Endothelial cell of umbilical vein (primary cell): ENCODE results near the gene GNE. TPM values are rescaled to one million over a fixed set of nuclear protein-coding genes. Genes with fewer than 3 reads are reported as not detected.

Source experiments
- BruUV-seq: library from RNA; stranded (reverse); fragments of 400-500 nt; replicated peaks from 2 replicates; lab custom pipeline; 2021; lab: Mats Ljungman, UMichigan
- CTCF ChIA-PET: fragments of 300-600, 350-600 bp; sonication (Branson Sonifier 250); formaldehyde crosslinking; loops from one replicate; lab custom pipeline; 2021; ENCODE audit warnings: antibody characterized with exemption, inconsistent platforms; lab: Charles Lee
- POLR2A ChIA-PET: fragments of 300-600, 350-600 bp; sonication (Branson Sonifier 250); formaldehyde crosslinking; loops from one replicate; lab custom pipeline; 2021; ENCODE audit warnings: antibody characterized with exemption, inconsistent platforms; lab: Charles Lee
- DNase-seq: peaks from one replicate; pipeline ENCODE4 v3.0.0-alpha.2; 2011; ENCODE audit warnings: low read depth, low spot score
- FAIRE-seq: peaks from 2 replicates; lab custom pipeline; 2011; peaks lifted over from hg19 to GRCh38; lab: Jason Lieb, UNC
- H2AFZ ChIP-seq: 2 replicates; pipeline ENCODE4 v1.6.0; 2012; ENCODE audit warnings: low read depth, low read length, control low read depth, inconsistent platforms
- H3K27ac ChIP-seq: 2 replicates; pipeline ENCODE4 v1.5.1; 2011; ENCODE audit warnings: low read depth, mild to moderate bottlenecking, control low read depth, low read length, moderate library complexity; ENCODE audit not compliant: insufficient read depth
- H3K27me3 ChIP-seq, 2 experiments: 2 replicates each; pipeline versions ENCODE4 v1.6.0 to v1.6.1; 2011; ENCODE audit warnings: low read length in 2 of 2, mixed read lengths in 1 of 2; ENCODE audit not compliant: control insufficient read depth in 2 of 2, insufficient read depth in 2 of 2
- H3K36me3 ChIP-seq, 2 experiments: 2 replicates in 1 of 2; 3 replicates in 1 of 2; pipeline ENCODE4 v1.5.1; 2011; ENCODE audit warnings: low read length in 2 of 2, mild to moderate bottlenecking in 1 of 2, moderate library complexity in 1 of 2; ENCODE audit not compliant: control insufficient read depth in 2 of 2, insufficient read depth in 2 of 2; ENCODE audit errors: extremely low read depth in 1 of 2
- H3K4me1 ChIP-seq: 3 replicates; pipeline ENCODE4 v1.5.1; 2011; ENCODE audit warnings: mild to moderate bottlenecking, low read length; ENCODE audit not compliant: control insufficient read depth, insufficient read depth; ENCODE audit errors: extremely low read depth
- H3K4me2 ChIP-seq: 2 replicates; pipeline ENCODE4 v1.6.1; 2011; ENCODE audit warnings: low read length, control low read depth, mixed read lengths; ENCODE audit not compliant: insufficient read depth
- H3K4me3 ChIP-seq, 3 experiments: fragments of 200-600 bp in 1 of 3; sonication (generic), shearing (Covaris generic) in 1 of 3; replicated peaks in 1 of 3; 2 replicates each; pipeline ENCODE4 v1.5.1; 2011 to 2016; ENCODE audit warnings: control low read depth in 3 of 3, low read length in 3 of 3, mild to moderate bottlenecking in 2 of 3, inconsistent platforms in 1 of 3, low read depth in 1 of 3, moderate library complexity in 1 of 3; ENCODE audit not compliant: insufficient read depth in 1 of 3
- H3K79me2 ChIP-seq: 2 replicates; pipeline ENCODE4 v1.6.0; 2012; ENCODE audit warnings: low read length, inconsistent platforms; ENCODE audit not compliant: control insufficient read depth, insufficient read depth
- H3K9ac ChIP-seq: replicated peaks from 2 replicates; pipeline ENCODE3; 2011; ENCODE audit warnings: low read length, control low read depth; ENCODE audit not compliant: insufficient read depth; ENCODE audit errors: extremely low read depth
- H3K9me1 ChIP-seq: replicated peaks from 3 replicates; pipeline ENCODE4 v1.6.0; 2011; ENCODE audit warnings: mild to moderate bottlenecking, low read length; ENCODE audit not compliant: control insufficient read depth, insufficient read depth; ENCODE audit errors: extremely low read depth
- H3K9me3 ChIP-seq: replicated peaks from 2 replicates; pipeline ENCODE4 v1.5.1; 2012; ENCODE audit warnings: low read length, inconsistent platforms; ENCODE audit not compliant: control insufficient read depth, insufficient read depth
- H4K20me1 ChIP-seq: replicated peaks from 2 replicates; pipeline ENCODE3; 2011; ENCODE audit warnings: mild to moderate bottlenecking, low read length; ENCODE audit not compliant: control insufficient read depth, insufficient read depth; ENCODE audit errors: extremely low read depth
- EZH2 ChIP-seq: IDR thresholded peaks from 2 replicates; pipeline ENCODE4 v1.6.1; 2012; ENCODE audit warnings: borderline replicate concordance, low read depth, mild to moderate bottlenecking, moderate library complexity, low read length, inconsistent platforms; ENCODE audit not compliant: severe bottlenecking
- GATA2 ChIP-seq: IDR thresholded peaks from 2 replicates; pipeline ENCODE4 v1.7.0; 2011; ENCODE audit warnings: low read depth, mild to moderate bottlenecking, moderate library complexity, mixed read lengths, low read length; ENCODE audit not compliant: insufficient read length, insufficient read depth
- JUN ChIP-seq: IDR thresholded peaks from 2 replicates; pipeline ENCODE4 v1.6.1; 2011; ENCODE audit warnings: borderline replicate concordance, low read depth; ENCODE audit not compliant: insufficient read length, insufficient read depth
- MYC ChIP-seq: IDR thresholded peaks from one replicate; pipeline ENCODE4 v1.6.1; 2011; ENCODE audit warnings: mild to moderate bottlenecking, low read depth, low read length
- POLR2A ChIP-seq: IDR thresholded peaks from 2 replicates; pipeline ENCODE4 v1.6.1; 2012; ENCODE audit warnings: low read depth, mild to moderate bottlenecking, control low read depth, low read length
- POLR2AphosphoS5 ChIP-seq: IDR thresholded peaks from 2 replicates; pipeline ENCODE4 v1.6.1; 2012; ENCODE audit warnings: low read depth, mild to moderate bottlenecking, control low read depth, low read length, moderate library complexity; ENCODE audit not compliant: insufficient read depth
- dilution Hi-C: fragments of 300-500 bp; cut with MboI; formaldehyde crosslinking; loops from one replicate; pipeline ENCODE4 v1.15.0; 2019; ENCODE audit warnings: low sequenced_read_pairs; ENCODE audit not compliant: extremely low pct_ligation_motif_present
- intact Hi-C: fragments of 100-400 bp; cut with micrococcal nuclease; formaldehyde crosslinking; loops from one replicate; pipeline ENCODE4 v1.10.0; 2022
- polyA plus RNA-seq, 4 experiments: library from polyadenylated mRNA; depleted of rRNA in 3 of 4; stranded (reverse) in 3 of 4; unstranded in 1 of 4; fragments of >200 nt; gene quantifications; 2 replicates each; pipeline versions ENCODE4 v1.2.1 to v1.2.3, GENCODE V29; 2011 to 2012; ENCODE audit warnings: missing spikeins in 1 of 4
- total RNA-seq: library from RNA; stranded (reverse); gene quantifications from 2 replicates; pipeline ENCODE4 v1.2.3, GENCODE V29; 2021
- TF ChIP-seq, protein P1 (sequence below), 2 donors: IDR thresholded peaks; 1 replicate in 1 of 2; 2 replicates in 1 of 2; pipeline ENCODE4 v1.5.1; 2011; ENCODE audit warnings: low read length in 2 of 2, mild to moderate bottlenecking in 2 of 2, moderate library complexity in 2 of 2, control low read depth in 1 of 2, inconsistent platforms in 1 of 2, low read depth in 1 of 2; ENCODE audit not compliant: insufficient read depth in 1 of 2; ENCODE audit errors: extremely low read depth in 1 of 2
- TF ChIP-seq, protein P2 (sequence below): IDR thresholded peaks from 2 replicates; pipeline ENCODE4 v1.6.1; 2011; ENCODE audit not compliant: insufficient read depth, insufficient read length

Gene GNE
- total and polyA plus RNA-seq, 2 donors (not counting 3 experiments of a cell fraction or from before 2014, with no cell fraction given) = 8.5 to 11.4 TPM

DNA sequence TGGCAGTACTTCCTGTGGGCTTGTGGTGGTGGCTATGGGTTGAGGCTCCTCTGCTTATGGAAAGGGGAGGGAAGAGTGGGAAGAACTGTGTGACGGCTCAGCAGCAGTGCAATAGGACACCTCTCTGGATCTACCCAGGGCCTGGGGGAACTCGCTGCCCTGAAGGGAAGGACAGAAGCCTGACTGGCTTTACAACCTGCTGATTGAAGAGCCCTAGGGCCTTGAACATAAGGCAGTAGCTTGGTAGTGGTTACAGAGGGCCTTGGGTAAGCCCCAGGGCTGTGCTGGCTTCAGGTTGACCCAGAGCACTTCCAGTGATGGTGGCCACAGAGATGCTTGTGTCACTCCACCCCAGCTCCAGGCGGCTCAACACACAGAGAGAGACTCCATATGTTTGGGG, 83.5 kb downstream of the GNE start:
- H3K79me2 ChIP-seq = no peaks in the 10 kb centered on the region
- no peaks in the 10 kb centered on the region for H4K20me1 ChIP-seq

More for the DNA sequence above, 83.5 kb downstream of the GNE start:
- Histone ChIP-seq H3K4me3 (no peak overlapping the region), H3K36me3 (no peaks in the 10 kb centered on the region), H3K9ac (no peak overlapping the region), H3K9me3 (no peaks in the 10 kb centered on the region), H3K4me2 (no peak overlapping the region), H2AFZ (no peak overlapping the region), H3K4me1 (no peaks in the 10 kb centered on the region), H3K27me3 (no peaks in the 10 kb centered on the region), H3K9me1 (no peaks in the 10 kb centered on the region), H3K27ac (no peak overlapping the region)
- no TSS peak for BruUV-seq
- DNase-seq (no peak), FAIRE-seq (no peak)
- ChIA-PET CTCF (interaction anchor here (4.0 kb wide), 1 partner anchor 14 kb away, joined by 19 read pairs; the partner anchor contains the start of gene CLTA), POLR2A (no interaction called here)
- dilution Hi-C loops = no loop called here
- intact Hi-C loops = no loop called here
- TF ChIP-seq JUN (no peak), GATA2 (no peak), POLR2AphosphoS5 (no peak), MYC (no peak), EZH2 (no peak), POLR2A (no peak)
- TF ChIP-seq, protein P1, sequence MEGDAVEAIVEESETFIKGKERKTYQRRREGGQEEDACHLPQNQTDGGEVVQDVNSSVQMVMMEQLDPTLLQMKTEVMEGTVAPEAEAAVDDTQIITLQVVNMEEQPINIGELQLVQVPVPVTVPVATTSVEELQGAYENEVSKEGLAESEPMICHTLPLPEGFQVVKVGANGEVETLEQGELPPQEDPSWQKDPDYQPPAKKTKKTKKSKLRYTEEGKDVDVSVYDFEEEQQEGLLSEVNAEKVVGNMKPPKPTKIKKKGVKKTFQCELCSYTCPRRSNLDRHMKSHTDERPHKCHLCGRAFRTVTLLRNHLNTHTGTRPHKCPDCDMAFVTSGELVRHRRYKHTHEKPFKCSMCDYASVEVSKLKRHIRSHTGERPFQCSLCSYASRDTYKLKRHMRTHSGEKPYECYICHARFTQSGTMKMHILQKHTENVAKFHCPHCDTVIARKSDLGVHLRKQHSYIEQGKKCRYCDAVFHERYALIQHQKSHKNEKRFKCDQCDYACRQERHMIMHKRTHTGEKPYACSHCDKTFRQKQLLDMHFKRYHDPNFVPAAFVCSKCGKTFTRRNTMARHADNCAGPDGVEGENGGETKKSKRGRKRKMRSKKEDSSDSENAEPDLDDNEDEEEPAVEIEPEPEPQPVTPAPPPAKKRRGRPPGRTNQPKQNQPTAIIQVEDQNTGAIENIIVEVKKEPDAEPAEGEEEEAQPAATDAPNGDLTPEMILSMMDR (IDR thresholded peaks at IDR 0.05; ENCODE audit: extremely low read depth in 1 of 2, insufficient read depth in 1 of 2, low read depth in 1 of 2, low read length in 2 of 2) = no peak
- TF ChIP-seq, protein P2, sequence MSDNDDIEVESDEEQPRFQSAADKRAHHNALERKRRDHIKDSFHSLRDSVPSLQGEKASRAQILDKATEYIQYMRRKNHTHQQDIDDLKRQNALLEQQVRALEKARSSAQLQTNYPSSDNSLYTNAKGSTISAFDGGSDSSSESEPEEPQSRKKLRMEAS = no peak
